KOPT-K1 (cell line): ENCODE results near the gene FIBCD1.

ENCODE experiments used
- H3K27ac ChIP-seq: fragments of 200-600 bp; sonication (generic); 2 replicates; pipeline ENCODE4 v1.5.1; 2016; ENCODE audit warnings: antibody characterized with exemption, mild to moderate bottlenecking, low read depth, low read length; ENCODE audit not compliant: poor library complexity, severe bottlenecking
- H3K36me3 ChIP-seq: fragments of 200-600 bp; sonication (generic); 2 replicates; pipeline ENCODE4 v1.5.1; 2017; ENCODE audit warnings: antibody characterized with exemption, mild to moderate bottlenecking, low read length, moderate library complexity; ENCODE audit not compliant: insufficient read depth
- H3K9me3 ChIP-seq: fragments of 200-600 bp; sonication (generic); 2 replicates; pipeline ENCODE4 v1.5.1; 2017; ENCODE audit warnings: antibody characterized with exemption, low read length, mild to moderate bottlenecking; ENCODE audit not compliant: insufficient read depth, poor library complexity, severe bottlenecking

Gene FIBCD1

DNA sequence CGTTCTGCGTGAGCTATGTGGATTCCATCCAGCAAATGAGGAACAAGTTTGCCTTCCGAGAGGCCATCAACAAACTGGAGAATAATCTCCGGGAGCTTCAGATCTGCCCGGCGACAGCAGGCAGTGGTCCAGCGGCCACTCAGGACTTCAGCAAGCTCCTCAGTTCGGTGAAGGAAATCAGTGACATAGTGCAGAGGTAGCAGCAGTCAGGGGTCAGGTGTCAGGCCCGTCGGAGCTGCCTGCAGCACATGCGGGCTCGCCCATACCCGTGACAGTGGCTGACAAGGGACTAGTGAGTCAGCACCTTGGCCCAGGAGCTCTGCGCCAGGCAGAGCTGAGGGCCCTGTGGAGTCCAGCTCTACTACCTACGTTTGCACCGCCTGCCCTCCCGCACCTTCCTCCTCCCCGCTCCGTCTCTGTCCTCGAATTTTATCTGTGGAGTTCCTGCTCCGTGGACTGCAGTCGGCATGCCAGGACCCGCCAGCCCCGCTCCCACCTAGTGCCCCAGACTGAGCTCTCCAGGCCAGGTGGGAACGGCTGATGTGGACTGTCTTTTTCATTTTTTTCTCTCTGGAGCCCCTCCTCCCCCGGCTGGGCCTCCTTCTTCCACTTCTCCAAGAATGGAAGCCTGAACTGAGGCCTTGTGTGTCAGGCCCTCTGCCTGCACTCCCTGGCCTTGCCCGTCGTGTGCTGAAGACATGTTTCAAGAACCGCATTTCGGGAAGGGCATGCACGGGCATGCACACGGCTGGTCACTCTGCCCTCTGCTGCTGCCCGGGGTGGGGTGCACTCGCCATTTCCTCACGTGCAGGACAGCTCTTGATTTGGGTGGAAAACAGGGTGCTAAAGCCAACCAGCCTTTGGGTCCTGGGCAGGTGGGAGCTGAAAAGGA, 53.3 kb downstream of the FIBCD1 start:
- peaks cover 92% of the 10 kb centered on the region for H3K36me3 ChIP-seq

DNA sequence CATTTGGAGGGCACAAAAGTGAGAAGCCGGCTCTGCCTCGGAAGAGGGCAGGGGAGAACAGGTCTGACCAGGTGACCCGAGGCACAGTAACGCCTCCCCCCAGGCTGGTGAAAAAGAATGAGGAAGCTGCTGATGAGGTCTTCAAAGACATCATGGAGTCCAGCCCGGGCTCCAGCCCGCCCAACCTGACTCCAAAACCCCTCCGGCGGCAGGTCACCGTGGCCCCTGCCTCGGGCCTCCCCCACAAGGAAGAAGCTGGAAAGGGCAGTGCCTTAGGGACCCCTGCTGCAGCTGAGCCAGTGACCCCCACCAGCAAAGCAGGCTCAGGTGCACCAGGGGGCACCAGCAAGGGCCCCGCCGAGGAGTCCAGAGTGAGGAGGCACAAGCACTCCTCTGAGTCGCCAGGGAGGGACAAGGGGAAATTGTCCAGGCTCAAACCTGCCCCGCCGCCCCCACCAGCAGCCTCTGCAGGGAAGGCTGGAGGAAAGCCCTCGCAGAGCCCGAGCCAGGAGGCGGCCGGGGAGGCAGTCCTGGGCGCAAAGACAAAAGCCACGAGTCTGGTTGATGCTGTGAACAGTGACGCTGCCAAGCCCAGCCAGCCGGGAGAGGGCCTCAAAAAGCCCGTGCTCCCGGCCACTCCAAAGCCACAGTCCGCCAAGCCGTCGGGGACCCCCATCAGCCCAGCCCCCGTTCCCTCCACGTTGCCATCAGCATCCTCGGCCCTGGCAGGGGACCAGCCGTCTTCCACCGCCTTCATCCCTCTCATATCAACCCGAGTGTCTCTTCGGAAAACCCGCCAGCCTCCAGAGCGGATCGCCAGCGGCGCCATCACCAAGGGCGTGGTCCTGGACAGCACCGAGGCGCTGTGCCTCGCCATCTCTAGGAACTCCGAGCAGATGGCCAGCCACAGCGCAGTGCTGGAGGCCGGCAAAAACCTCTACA, 54.2 kb downstream of the FIBCD1 start:
- H3K9me3 ChIP-seq, result no peaks in the 10 kb centered on the region
- H3K36me3 ChIP-seq, result peaks cover 94% of the 10 kb centered on the region
- no peak overlapping the region for H3K27ac ChIP-seq

More for the DNA sequence above, 53.3 kb downstream of the FIBCD1 start:
- Histone ChIP-seq H3K27ac (no peak overlapping the region), H3K9me3 (no peaks in the 10 kb centered on the region)

DNA sequence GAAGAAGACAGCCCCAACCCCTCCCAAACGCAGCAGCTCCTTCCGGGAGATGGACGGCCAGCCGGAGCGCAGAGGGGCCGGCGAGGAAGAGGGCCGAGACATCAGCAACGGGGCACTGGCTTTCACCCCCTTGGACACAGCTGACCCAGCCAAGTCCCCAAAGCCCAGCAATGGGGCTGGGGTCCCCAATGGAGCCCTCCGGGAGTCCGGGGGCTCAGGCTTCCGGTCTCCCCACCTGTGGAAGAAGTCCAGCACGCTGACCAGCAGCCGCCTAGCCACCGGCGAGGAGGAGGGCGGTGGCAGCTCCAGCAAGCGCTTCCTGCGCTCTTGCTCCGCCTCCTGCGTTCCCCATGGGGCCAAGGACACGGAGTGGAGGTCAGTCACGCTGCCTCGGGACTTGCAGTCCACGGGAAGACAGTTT, 54.9 kb downstream of the FIBCD1 start:
- Histone ChIP-seq H3K36me3 (peaks cover 98% of the 10 kb centered on the region), H3K9me3 (no peaks in the 10 kb centered on the region), H3K27ac (no peak overlapping the region)

DNA sequence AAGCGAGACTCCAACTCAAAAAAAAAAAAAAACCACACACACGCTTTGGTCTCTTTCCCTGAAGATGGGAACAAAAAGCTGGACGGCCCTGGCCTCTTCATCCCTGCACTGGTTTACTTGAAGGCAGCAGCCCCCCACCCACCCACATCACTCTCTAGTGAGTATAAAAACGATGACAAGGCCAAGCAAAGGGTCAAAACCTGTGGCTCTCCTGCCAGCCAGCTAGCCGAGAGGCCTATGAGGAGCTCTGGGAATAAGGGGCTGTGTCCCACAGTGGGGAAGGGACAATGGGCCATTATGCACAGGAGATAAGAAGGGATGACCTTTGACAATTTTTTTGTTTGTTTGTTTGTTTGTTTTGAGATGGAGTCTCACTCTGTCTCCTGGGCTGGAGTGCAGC, 55.6 kb downstream of the FIBCD1 start:
- no peak overlapping the region for H3K27ac ChIP-seq
- peaks cover 98% of the 10 kb centered on the region for H3K36me3 ChIP-seq
- no peaks in the 10 kb centered on the region for H3K9me3 ChIP-seq

DNA sequence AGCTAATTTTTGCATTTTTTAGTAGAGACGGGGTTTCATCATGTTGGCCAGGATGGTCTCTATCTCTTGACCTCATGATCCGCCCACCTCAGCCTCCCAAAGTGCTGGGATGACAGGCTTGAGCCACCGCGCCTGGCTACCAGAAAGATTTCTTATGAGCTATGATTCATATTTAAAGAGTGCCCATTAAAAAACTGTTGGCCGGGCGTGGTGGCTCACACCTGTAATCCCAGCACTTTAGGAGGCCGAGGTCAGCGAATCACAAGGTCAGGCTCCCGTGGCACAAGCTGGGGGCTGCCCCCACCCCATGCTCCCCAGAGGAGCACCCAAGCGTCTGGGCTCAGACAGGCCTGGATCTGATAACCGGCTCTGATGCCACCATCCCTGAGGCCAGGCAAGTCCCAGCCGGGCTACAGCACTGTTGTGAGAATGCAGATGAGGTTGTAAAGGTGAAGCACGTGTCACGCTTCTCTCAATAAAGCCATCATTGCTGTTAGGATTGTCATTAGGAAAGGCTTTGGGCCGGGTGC, 56.3 kb downstream of the FIBCD1 start:
- Histone ChIP-seq H3K36me3 (peaks cover 97% of the 10 kb centered on the region), H3K27ac (no peak overlapping the region), H3K9me3 (no peaks in the 10 kb centered on the region)

DNA sequence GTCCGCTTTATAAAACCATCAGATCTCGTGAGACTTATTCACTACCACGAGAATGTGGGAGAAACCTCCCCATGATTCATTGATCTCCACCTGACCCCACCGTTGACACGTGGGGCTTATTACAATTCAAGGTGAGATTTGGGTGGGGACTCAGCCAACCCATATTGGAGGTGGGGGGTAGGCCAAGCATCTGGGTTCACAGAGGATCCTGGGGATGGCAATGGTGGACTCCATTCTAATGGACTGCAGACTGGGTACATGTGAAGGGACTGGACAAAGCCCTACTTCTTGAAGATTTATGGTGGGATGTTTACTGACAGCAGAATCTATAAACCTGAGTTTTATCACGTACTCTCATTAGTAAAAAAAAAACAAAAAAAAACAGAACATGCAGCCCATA, 57.5 kb downstream of the FIBCD1 start:
- Histone ChIP-seq H3K36me3 (peaks cover 96% of the 10 kb centered on the region), H3K27ac (no peak overlapping the region)

DNA sequence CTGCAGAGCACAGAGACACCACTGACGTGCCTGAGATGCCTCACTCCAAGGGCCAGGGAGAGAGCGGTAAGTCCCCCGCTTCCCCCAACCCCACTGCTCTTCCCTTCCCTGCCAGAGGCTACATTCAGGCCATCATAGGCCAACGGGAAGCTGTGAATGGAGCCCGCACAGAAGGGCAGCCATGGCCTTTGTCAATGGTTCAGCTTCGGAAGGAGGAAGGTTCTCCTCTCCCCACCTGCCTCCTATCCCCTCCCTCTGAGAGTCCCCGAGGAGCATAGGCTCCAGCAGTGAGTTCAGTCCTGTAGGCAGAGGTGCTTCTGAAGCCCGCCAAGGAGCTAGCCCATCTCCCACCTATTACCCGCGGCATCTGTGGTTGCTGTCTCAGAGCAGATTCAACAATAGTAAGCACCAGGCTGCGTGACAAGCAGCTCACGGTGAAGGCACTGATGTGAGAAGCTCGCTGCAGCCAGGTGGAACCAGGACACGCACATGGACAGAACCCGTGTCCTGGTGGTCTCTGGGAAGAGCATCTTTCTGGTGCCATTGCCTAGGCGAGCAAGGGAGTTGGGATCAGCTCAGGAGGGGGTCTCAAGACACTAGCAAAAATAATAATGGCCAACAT, 58.3 kb downstream of the FIBCD1 start:
- Histone ChIP-seq H3K9me3 (no peaks in the 10 kb centered on the region), H3K36me3 (peaks cover 96% of the 10 kb centered on the region), H3K27ac (no peak overlapping the region)

More for the DNA sequence above, 57.5 kb downstream of the FIBCD1 start:
- H3K9me3 ChIP-seq, result no peaks in the 10 kb centered on the region

DNA sequence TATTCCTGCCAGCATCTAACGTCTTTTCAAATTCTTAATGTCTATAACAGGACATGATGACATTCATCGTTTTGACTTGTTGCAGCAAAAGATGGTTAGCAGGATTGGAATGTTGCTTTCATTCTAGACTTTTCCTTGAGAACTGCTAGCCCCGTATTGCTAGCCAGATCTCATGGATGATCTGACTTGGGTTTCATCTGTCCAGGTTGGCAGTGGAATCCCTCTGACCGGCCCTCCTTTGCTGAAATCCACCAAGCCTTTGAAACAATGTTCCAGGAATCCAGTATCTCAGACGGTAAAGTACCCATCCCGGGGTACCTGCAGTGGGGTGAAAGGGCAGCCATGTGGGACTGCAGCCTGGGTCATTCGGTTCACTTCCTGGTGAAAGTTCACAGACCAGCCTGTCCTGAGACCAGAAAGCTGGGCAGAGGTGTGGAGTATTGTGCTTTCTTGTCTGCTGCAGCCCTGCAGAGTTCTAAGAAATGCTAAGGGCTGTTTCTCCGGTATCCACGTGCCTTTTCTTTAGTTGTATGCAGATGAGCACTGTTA, 59.1 kb downstream of the FIBCD1 start:
- peaks cover 96% of the 10 kb centered on the region for H3K36me3 ChIP-seq
- no peak overlapping the region for H3K27ac ChIP-seq
- H3K9me3 ChIP-seq, result no peaks in the 10 kb centered on the region

DNA sequence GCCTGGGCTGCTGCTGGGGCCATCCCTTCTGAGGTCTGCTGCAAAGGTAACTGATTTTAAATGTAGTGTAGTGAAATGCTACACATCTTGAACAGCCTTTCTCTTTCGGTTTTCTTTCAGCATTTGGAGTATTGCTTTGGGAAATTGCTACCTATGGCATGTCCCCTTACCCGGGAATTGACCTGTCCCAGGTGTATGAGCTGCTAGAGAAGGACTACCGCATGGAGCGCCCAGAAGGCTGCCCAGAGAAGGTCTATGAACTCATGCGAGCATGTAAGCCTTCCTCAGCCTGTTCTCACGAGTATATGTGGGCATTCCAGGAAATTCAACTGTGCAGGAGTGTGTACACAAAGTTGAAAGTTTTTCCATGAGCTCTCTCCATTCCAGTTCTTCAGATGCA, 60.8 kb downstream of the FIBCD1 start:
- Histone ChIP-seq H3K36me3 (peaks cover 96% of the 10 kb centered on the region), H3K9me3 (no peaks in the 10 kb centered on the region), H3K27ac (no peak overlapping the region)

DNA sequence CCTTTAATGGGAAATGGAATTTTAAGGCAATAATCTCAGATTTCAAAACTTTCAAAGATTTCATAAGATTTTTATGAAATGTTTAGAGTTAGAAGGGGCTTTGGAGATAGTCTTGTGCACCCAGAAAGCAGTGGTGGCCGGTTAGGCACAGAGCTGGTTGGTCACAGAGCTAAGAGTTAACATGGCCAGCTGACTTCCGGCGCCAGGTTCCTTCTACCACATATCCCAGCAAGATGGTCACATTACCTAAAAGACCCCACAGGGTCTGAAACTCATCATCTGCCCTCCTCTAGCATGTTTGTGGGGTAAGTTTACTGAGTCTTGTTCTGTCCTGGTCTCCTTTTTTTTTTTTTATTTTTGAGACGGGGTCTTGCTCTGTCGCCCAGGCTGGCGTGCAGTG, 61.7 kb downstream of the FIBCD1 start:
- Histone ChIP-seq H3K27ac (no peak overlapping the region), H3K36me3 (peaks cover 97% of the 10 kb centered on the region), H3K9me3 (no peaks in the 10 kb centered on the region)

DNA sequence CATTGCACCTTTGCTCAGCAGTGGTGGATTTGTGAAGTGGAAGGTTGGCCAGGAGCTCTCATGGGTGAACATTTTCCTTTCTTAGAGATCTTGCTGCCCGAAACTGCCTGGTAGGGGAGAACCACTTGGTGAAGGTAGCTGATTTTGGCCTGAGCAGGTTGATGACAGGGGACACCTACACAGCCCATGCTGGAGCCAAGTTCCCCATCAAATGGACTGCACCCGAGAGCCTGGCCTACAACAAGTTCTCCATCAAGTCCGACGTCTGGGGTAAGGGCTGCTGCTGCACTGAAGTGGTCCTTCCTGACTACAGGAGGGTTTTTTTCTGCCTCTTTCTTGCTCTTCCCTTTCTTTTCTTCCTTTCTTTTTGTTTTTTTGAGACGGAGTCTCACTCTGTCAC, 64.3 kb downstream of the FIBCD1 start:
- Histone ChIP-seq H3K9me3 (no peaks in the 10 kb centered on the region), H3K36me3 (peaks cover 97% of the 10 kb centered on the region), H3K27ac (no peak overlapping the region)

DNA sequence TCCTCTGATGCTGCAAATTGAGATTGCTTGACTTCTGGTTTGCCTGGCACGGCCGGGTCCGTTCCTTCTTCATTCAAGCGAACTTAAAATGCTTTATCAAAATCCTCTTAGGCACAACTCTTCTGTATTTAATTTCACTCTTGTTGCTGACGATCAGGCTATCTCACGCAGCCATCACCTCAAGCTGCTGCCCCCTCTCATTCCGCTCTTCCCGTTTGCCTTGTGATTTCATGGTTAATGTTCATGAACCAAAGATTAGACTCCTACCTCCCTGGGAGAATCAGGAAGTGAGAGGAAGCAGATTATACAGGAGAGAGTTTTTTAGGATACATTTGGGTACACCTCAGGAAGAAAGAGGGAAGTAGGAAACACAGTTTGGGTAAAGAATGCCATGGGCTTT, 65.1 kb downstream of the FIBCD1 start:
- Histone ChIP-seq H3K27ac (no peak overlapping the region), H3K9me3 (no peaks in the 10 kb centered on the region), H3K36me3 (peaks cover 97% of the 10 kb centered on the region)

DNA sequence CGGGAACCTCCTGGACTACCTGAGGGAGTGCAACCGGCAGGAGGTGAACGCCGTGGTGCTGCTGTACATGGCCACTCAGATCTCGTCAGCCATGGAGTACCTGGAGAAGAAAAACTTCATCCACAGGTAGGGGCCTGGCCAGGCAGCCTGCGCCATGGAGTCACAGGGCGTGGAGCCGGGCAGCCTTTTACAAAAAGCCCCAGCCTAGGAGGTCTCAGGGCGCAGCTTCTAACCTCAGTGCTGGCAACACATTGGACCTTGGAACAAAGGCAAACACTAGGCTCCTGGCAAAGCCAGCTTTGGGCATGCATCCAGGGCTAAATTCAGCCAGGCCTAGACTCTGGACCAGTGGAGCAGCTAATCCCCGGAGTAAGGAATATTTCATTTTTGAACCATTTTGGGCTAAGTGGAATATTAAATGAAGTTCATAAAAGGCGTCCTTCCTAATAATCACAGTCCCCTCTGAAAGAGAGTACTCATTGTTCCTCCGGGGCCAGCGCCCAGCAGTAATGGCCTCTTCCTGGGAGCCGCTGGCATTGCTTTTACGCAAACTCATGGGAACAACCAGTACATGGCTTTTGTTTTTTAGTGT, 66.0 kb downstream of the FIBCD1 start:
- Histone ChIP-seq H3K27ac (no peak overlapping the region), H3K36me3 (peaks cover 91% of the 10 kb centered on the region), H3K9me3 (no peaks in the 10 kb centered on the region)

DNA sequence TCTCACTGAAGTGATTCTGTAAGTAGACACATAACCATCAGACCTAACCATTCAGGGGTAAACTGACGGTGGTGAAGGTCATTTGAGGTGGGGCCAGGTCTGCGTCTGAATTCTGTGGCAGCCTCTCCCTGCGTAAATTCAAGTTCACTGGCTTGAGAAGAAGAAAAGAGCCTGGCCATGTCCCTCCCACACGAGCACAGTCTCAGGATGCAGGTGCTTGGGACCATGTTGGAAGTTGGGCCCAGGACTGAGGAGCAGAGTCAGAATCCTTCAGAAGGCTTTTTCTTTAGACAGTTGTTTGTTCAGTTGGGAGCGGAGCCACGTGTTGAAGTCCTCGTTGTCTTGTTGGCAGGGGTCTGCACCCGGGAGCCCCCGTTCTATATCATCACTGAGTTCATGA, 66.5 kb downstream of the FIBCD1 start:
- no peak overlapping the region for H3K27ac ChIP-seq
- H3K9me3 ChIP-seq, result no peaks in the 10 kb centered on the region
- H3K36me3 ChIP-seq, result peaks cover 91% of the 10 kb centered on the region
